GM10266 (cell line): ENCODE data around the gene PHETA1.
"Not testable (repeated sequence)": the region's sequence is repeated elsewhere in the genome, so short reads cannot be mapped to it uniquely, and the experiment has no call there.

Source experiments
- DNase-seq: peaks from one replicate; pipeline ENCODE4 v3.0.0; 2012; ENCODE audit errors: extremely low spot score
- CTCF ChIP-seq: IDR thresholded peaks from 2 replicates; pipeline ENCODE4 v1.5.1; 2012; ENCODE audit warnings: mild to moderate bottlenecking, low read depth; ENCODE audit not compliant: control insufficient read depth, insufficient read depth; ENCODE audit errors: missing control alignments

PHETA1 gene

GRCh38 chr12:111404362-111405148 is 35.7 kb upstream of the PHETA1 start:
- no peak for TF ChIP-seq CTCF
- peak; percentile 70 for DNase-seq

GRCh38 chr12:111402490-111402824 is 33.6 kb upstream of the PHETA1 start:
- DNase-seq = not testable (repeated sequence)

GRCh38 chr12:111401167-111401605 is 32.3 kb upstream of the PHETA1 start:
- TF ChIP-seq CTCF = no peak

GRCh38 chr12:111399741-111400404 is 31.0 kb upstream of the PHETA1 start:
- DNase-seq = not testable (repeated sequence)

More at GRCh38 chr12:111401167-111401605, 32.3 kb upstream of the PHETA1 start:
- DNase-seq = no peak

GRCh38 chr12:111398530-111398929 is 29.6 kb upstream of the PHETA1 start:
- TF ChIP-seq CTCF = no peak
- no peak for DNase-seq

GRCh38 chr12:111396726-111397445 is 28.0 kb upstream of the PHETA1 start:
- DNase-seq = peak; percentile 79
- peak; percentile 96 for TF ChIP-seq CTCF

- DNase-seq = not testable (repeated sequence)
Observed at GRCh38 chr12:111396271-111396670, 27.4 kb upstream of the PHETA1 start.

GRCh38 chr12:111395336-111396187 is 26.7 kb upstream of the PHETA1 start:
- no peak for DNase-seq

More at GRCh38 chr12:111395336-111396187, 26.7 kb upstream of the PHETA1 start:
- TF ChIP-seq CTCF = no peak
